Jurkat, Clone E6-1 (cell line): Measurements from ENCODE around the gene SREBF2.

Experiments
- DNase-seq: peaks from one replicate; pipeline ENCODE4 v3.0.0-alpha.2; 2011; ENCODE audit warnings: low read depth, low spot score
- H3K4me3 ChIP-seq: 2 replicates; pipeline ENCODE4 v1.5.1; 2011; ENCODE audit warnings: mild to moderate bottlenecking, low read length, control low read depth, moderate library complexity

SREBF2 gene

DNA sequence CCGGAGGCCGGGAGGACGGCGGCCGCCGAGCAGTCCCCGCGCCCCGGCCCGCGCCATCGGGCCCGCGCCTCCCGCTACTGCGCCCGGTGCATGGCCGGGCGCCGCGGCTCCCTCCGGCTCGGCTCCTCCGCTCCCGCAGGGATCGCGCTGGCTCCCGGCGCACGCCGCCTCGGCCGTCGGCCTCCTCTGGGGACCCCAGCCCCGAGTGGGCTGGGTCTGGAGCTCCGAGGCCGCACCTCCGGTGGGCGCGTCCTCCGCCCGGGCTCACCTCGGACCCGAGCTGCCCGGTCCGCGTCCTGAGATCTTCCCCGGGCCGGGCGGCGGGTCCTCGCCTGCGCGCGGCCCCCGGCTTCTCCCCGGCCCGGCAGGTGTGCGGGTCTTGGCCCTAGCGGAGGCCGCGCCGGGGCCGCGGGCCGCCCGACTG is 81.7 kb downstream of the SREBF2 start:
- no peak for DNase-seq
- H3K4me3 ChIP-seq, result no peak overlapping the region

DNA sequence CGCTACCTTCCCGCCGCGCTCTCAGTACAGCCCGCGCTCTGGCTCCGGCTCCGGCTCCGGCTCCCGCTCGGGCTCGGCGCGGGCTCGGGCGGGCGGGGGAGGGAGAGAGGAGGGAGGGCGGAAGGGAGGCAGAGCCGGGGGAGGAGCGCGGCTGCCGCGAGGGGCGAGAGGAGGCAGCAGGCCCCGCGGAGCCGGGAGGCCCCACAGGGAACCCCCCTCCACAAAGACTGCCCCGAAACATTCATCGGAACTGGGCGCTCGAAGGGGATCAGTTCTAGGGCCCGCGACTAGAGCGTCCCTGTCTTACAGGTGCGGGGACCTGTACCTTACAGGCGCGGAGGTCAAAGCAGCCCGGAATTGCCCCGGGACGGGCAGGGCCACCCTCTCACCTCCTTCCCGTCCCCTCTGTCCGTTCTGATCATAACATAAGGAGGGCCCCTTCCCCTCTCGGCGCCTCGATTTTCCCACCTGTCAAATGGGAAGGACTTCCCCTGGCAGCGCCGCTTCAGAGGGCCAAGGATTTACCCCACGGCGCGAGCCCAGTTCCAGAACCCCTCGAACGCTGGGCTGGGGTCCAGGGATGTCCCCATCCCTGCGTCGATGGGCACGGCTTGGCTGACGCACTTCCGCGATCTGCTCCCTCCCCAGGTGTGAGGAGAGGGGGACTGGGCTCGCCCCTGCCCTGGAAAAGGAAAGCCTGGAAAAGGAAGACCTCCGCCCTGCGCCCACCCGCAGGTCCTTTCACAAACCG is 82.3 kb downstream of the SREBF2 start, which contains the start of gene SHISA8:
TSS of gene SHISA8 (minus strand) at position 40 of the 751 bp plus-strand sequence. CDS start 407 bp downstream, outside the sequence.
- DNase-seq, result no peak
- no peak within 1 kb of the TSS for H3K4me3 ChIP-seq

GRCh38 chr22:41915786-41916493 is 83.0 kb downstream of the SREBF2 start:
- DNase-seq, result no peak
- H3K4me3 ChIP-seq, result no peak overlapping the region

- no peak for DNase-seq
- H3K4me3 ChIP-seq, result no peak overlapping the region
Measured at GRCh38 chr22:41916745-41917358, 83.9 kb downstream of the SREBF2 start.

DNA sequence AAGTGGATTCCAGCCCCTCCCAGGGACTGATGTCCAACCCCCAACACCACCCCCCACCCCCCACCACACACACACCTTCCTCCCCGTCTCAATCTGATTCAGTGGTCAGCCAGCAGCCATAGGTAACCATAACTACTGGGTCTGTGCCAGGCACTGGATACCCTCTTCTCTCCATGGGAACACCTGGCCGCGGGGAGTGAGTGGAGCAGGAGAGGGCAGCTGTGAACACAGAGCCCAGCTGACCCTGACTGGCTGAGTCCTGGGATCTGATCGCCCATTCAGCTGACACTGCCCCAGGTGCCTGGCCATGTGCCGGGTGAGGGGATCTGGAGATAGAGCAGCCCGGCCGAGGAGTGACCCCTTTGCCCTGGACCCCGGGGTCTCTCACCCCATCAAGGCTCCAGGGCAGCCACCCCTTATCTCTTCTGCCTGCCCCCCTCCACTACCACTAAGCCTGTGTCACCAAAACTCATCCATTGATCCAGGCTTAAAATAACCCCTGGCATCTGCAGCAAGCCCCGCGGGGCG is 84.5 kb downstream of the SREBF2 start:
- DNase-seq, result no peak
- H3K4me3 ChIP-seq, result no peak overlapping the region

DNA sequence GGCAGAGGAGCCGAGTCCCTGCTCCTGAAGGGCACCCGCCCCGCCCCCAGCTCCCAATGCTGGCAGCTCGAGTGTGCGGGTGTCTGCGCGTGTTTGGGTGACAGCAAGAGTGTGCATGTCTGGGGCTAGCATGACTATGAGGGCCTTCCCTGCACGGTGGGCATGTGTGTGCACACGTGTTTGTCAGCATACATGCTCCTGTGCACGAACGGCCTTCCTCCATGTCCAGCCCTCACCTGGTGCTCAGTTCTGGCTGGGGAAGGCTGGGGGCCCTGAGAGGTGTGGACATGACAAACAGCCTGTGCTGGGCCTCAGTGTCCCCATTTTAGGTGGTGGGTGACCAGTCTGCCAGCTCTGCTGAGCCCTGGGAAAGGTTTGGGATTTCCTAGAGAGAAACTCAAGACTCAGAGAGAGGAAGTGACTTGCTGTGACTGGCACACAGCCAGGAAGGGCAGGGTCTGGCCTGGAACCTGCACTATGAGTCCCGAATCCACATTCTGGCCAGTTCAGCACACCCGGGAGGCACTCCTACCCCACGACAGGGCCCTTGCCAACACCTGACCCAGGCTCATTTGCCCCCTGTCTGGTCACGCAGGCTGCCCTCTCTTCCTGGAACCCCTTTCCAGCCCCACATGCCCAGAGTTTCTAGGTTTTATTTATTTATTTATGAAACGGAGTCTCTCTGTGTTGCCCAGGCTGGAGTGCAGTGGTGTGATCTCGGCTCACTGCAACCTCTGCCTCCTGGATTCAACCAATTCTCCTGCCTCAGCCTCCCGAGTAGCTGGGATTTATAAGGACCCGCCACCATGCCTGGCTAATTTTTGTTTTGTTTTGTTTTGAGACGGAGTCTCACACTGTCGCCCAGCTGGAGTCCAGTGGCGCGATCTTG is 85.2 kb downstream of the SREBF2 start:
- H3K4me3 ChIP-seq, result no peak overlapping the region
- no peak for DNase-seq

- DNase-seq, result no peak
- H3K4me3 ChIP-seq, result no peak overlapping the region
Measured at GRCh38 chr22:41919357-41920224, 86.7 kb downstream of the SREBF2 start.

- DNase-seq, result no peak
- no peak overlapping the region for H3K4me3 ChIP-seq
Measured at GRCh38 chr22:41920271-41920976, 87.5 kb downstream of the SREBF2 start.

DNA sequence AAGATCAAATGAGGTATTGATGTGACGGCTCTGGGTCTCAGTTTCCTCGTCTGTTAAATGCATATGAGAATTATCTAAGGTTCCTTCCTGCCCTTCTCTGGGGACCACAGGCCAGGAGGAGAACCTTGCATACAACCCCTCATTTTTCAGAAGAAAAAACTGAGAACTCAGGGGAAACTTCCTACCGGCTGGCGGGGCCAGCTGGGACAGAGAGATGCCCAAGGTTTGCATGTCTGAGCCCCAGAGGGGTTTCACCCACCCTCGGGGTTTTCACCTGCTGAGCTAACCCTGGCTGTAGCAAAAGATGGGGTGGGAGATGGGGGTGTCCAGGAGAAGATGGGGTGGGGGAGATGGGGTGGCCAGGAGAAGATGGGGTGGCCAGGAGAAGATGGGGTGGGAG is 89.4 kb downstream of the SREBF2 start:
- H3K4me3 ChIP-seq, result no peak overlapping the region
- no peak for DNase-seq

- no peak for DNase-seq
- H3K4me3 ChIP-seq, result no peak overlapping the region
Measured at GRCh38 chr22:41922940-41923594, 90.2 kb downstream of the SREBF2 start.

- no peak for DNase-seq
- H3K4me3 ChIP-seq, result no peak overlapping the region
Measured at GRCh38 chr22:41923595-41924276, 90.8 kb downstream of the SREBF2 start.

GRCh38 chr22:41925783-41926460 is 93.0 kb downstream of the SREBF2 start:
- H3K4me3 ChIP-seq, result peak overlapping the region; percentile 3; the same call in 1 of the 2 replicates
- no peak for DNase-seq

GRCh38 chr22:41927813-41928212 is 94.9 kb downstream of the SREBF2 start:
- DNase-seq, result no peak
- H3K4me3 ChIP-seq, result no peak overlapping the region

DNA sequence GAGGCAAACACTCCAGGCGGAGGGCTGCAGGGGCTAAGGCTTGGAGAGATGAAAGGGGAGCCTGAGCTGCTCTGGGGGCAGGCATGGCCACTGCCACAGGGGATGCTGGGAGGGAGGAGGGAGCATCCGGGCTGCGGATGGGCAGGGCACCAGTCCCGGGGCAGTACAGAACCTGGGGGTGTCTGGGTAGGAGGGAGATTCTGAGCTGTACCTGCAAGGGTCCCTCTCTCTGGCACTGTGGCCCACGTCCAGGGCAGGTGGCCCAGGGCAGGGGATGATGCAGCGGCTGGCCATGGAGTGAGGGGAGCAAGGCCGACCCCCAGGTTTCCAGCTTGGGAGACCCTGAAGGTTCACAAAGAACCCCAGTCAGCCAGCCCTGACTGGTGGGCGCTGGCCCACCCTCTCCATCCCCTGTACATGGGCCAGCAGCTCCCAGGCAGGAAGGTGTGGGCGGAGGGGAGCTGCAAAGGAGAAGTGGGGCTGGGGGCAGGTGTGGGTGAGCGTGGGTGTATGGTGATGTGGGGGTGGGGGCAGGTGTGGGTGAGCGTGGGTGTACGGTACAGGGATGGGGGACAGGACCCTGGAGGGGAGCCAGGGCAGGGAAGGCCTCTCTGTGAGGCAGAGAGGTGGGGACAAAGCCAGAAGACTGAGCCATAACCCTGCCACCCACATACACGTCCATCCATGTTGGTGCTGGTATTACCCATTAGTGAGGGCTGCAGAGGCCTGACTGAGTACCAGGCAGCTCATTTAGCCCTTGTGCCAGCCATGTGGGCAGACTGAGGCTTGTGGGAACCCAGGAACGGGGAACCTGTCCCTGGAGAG is 95.9 kb downstream of the SREBF2 start:
- DNase-seq, result no peak
- H3K4me3 ChIP-seq, result no peak overlapping the region

DNA sequence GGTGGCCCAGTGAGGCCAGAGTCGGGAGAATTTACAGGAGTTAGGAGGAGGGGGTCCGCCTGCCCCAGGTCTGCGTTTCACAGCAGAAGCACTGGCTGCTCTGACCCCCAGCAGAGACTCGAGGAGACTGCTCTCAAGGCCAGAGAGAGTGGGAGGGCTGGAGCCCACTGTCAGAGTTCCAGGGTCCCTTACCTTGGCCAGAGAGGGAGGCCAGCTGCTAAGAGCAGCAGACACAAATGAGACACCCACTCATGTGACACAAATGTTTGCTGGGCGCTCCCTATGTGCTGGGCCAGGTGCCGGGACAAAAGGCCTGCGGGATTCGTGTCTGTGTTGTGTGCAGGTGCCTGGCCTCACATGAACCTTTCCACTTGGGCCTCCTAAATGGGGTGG is 96.5 kb downstream of the SREBF2 start:
- no peak overlapping the region for H3K4me3 ChIP-seq
- no peak for DNase-seq
